Heart left ventricle (tissue), 16 donors: ENCODE results near the gene SPDL1. TPM values are rescaled to one million over a fixed set of nuclear protein-coding genes. Genes with fewer than 3 reads are reported as not detected.

Source experiments
- ATAC-seq, 4 donors: fragments of 200-7000 bp; cut with Tn5 transposase; one replicate each; pipeline ENCODE4 v1.9.1; 2020 to 2022; ENCODE audit warnings: moderate library complexity in 4 of 4, mild to moderate bottlenecking in 3 of 4, moderate number of reproducible peaks in 1 of 4
- DNase-seq, 5 donors: peaks; one replicate each; pipeline ENCODE4 v3.0.0-alpha.2; 2020
- H3K27ac ChIP-seq, 12 donors: fragments of 200-600 bp; sonication (generic) in 4 of 12; one replicate each; pipeline versions ENCODE4 v1.5.0 to v1.8.0; 2016 to 2022; ENCODE audit warnings: mild to moderate bottlenecking in 2 of 12
- H3K27me3 ChIP-seq, 9 donors: fragments of 200-600 bp; sonication (generic) in 2 of 9; one replicate each; pipeline versions ENCODE4 v1.5.1 to v1.8.0; 2016 to 2022; ENCODE audit warnings: mild to moderate bottlenecking in 3 of 9
- H3K36me3 ChIP-seq, 9 donors: fragments of 200-600 bp; sonication (generic) in 2 of 9; one replicate each; pipeline versions ENCODE4 v1.5.0 to v1.8.0; 2018 to 2022; ENCODE audit warnings: mild to moderate bottlenecking in 2 of 9
- H3K4me1 ChIP-seq, 12 donors: fragments of 200-600 bp; sonication (generic) in 4 of 12; one replicate each; pipeline versions ENCODE4 v1.5.0 to v1.8.0; 2016 to 2022; ENCODE audit warnings: mild to moderate bottlenecking in 3 of 12
- H3K4me3 ChIP-seq, 12 donors: fragments of 200-600 bp; sonication (generic) in 4 of 12; one replicate each; pipeline versions ENCODE4 v1.5.0 to v1.8.0; 2017 to 2022; ENCODE audit warnings: mild to moderate bottlenecking in 9 of 12, moderate library complexity in 4 of 12
- H3K9me3 ChIP-seq, 12 donors: fragments of 200-600 bp; sonication (generic) in 4 of 12; one replicate each; pipeline versions ENCODE4 v1.5.0 to v1.8.0; 2016 to 2022; ENCODE audit warnings: mild to moderate bottlenecking in 1 of 12
- POLR2A ChIP-seq, 2 donors: fragments of 450-650 bp; IDR thresholded peaks; one replicate each; pipeline ENCODE4 v1.6.1; 2017; ENCODE audit warnings: antibody characterized with exemption in 2 of 2, mild to moderate bottlenecking in 2 of 2, moderate library complexity in 2 of 2
- WGBS, 4 donors: extraction: QIAGEN DNeasy Blood & Tissue Kit in 2 of 4; methylation state at CpG; one replicate each; pipeline versions ENCODE4 v1.1.5 to v1.1.7; 2013 to 2018; 5-methylcytosine and 5-hydroxymethylcytosine counted together
- intact Hi-C, 10 donors: fragments of 100-400 bp; cut with DNase I; formaldehyde crosslinking; loops; one replicate each; pipeline versions ENCODE4 v1.11.1 to v1.14.2; 2022
- polyA plus RNA-seq, 2 donors: library from polyadenylated mRNA; stranded (reverse); fragments of 200-250 nt; gene quantifications; one replicate each; pipeline ENCODE4 v1.2.3, GENCODE V29; 2013
- total RNA-seq, 9 donors: library from RNA; depleted of rRNA in 2 of 9; stranded (reverse); fragments of >200 nt in 2 of 9; fragmentation: NEBNext Ultra II Directional in 3 of 9; extraction: Animal tissue kit (Norgen Biotek cat#: 25700) in 3 of 9; gene quantifications; one replicate each; pipeline versions ENCODE4 v1.1.0 to v1.2.4, GENCODE V29; 2016 to 2023
- TF ChIP-seq, protein P1 (sequence below), 12 donors: fragments of 200-600 bp; sonication (generic) in 4 of 12; IDR thresholded peaks; one replicate each; pipeline versions ENCODE4 v1.5.0 to v1.8.0; 2018 to 2022; ENCODE audit warnings: antibody characterized with exemption in 12 of 12, mild to moderate bottlenecking in 5 of 12
- donor health status: ischemic (EF 13 %, LVEDD 7.1; RV severe dilation, severe dysfunction).
- donor health status: healthy with polysubstance abuse.
- donor health status: DM: no; HTN: yes; CAD: no.
- donor health status: DM: no; HTN: no; CAD: no.
- donor health status: ischemic (EF 25% LVEDD 6.9; RV normal size, moderate dysfunction).
- donor health status: ischemic (EF 25% LVEDD 5.7; RV mildly dilated, moderate dysfunction).
- donor health status: healthy.
- donor health status: DM: yes; HTN: yes; CAD: no.
- donor health status: ischemic (EF 35%, LVEDD 5.7; RV mildly dilated, moderate dysfunction).
- donor health status: nonischemic (EF 11% LVEDD 7.7; RV severe dilation, severe dysfunction).
- donor health status: DM: yes; HTN: yes; CAD: no.
- donor health status: PGD.
- donor health status: ischemic (EF 29% LVEDD 5.4; RV normal size, mild dysfunction).
- donor health status: nonischemic (EF 23%, LVEDD 6.1; RV moderate dilation, normal function).

SPDL1 gene
- total and polyA plus RNA-seq, 11 donors: 2.2 to 7.0 (median 5.0) TPM

- no peak for TF ChIP-seq POLR2A (IDR thresholded peaks at IDR 0.05)
- TF ChIP-seq, protein P1, sequence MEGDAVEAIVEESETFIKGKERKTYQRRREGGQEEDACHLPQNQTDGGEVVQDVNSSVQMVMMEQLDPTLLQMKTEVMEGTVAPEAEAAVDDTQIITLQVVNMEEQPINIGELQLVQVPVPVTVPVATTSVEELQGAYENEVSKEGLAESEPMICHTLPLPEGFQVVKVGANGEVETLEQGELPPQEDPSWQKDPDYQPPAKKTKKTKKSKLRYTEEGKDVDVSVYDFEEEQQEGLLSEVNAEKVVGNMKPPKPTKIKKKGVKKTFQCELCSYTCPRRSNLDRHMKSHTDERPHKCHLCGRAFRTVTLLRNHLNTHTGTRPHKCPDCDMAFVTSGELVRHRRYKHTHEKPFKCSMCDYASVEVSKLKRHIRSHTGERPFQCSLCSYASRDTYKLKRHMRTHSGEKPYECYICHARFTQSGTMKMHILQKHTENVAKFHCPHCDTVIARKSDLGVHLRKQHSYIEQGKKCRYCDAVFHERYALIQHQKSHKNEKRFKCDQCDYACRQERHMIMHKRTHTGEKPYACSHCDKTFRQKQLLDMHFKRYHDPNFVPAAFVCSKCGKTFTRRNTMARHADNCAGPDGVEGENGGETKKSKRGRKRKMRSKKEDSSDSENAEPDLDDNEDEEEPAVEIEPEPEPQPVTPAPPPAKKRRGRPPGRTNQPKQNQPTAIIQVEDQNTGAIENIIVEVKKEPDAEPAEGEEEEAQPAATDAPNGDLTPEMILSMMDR (IDR thresholded peaks at IDR 0.05): no peak
- peaks cover 0 to 4% (median 0%) of the 10 kb centered on the region in 9 donors for H3K27me3 ChIP-seq
- DNase-seq (peak in 4 of 5 donors; percentile 18 to 69 (median 60)), ATAC-seq (peak in 3 of 4 donors; percentile 47 to 69 (median 58))
- H3K4me3 ChIP-seq: no peak overlapping the region
- 31 to 45% (median 41%) methylated on average over 13 of the region's 13 CpGs for WGBS, 4 donors
- no peaks in the 10 kb centered on the region for H3K9me3 ChIP-seq
- H3K27ac ChIP-seq: peak overlapping the region in 1 of 12 donors; percentile 80
- intact Hi-C loops: no loop called here
- no peaks in the 10 kb centered on the region for H3K36me3 ChIP-seq
- H3K4me1 ChIP-seq: peaks cover 0 to 68% (median 9%) of the 10 kb centered on the region in 12 donors
These were observed 65.2 kb downstream of the SPDL1 start for GRCh38 chr5:169648725-169649310.

- no peak overlapping the region for H3K4me3 ChIP-seq
- TF ChIP-seq, protein P1 (IDR thresholded peaks at IDR 0.05): no peak
- no peak for TF ChIP-seq POLR2A (IDR thresholded peaks at IDR 0.05)
- 69 to 82% (median 77%) methylated on average over 7 of the region's 7 CpGs for WGBS, 4 donors
- H3K9me3 ChIP-seq: no peaks in the 10 kb centered on the region
- peaks cover 0 to 3% (median 0%) of the 10 kb centered on the region in 9 donors for H3K36me3 ChIP-seq
- H3K27ac ChIP-seq: peak overlapping the region in 1 of 12 donors; percentile 80
- DNase-seq: no peak
- peaks cover 0 to 68% (median 9%) of the 10 kb centered on the region in 12 donors for H3K4me1 ChIP-seq
- H3K27me3 ChIP-seq: peaks cover 0 to 4% (median 0%) of the 10 kb centered on the region in 9 donors
- ATAC-seq: no peak
- intact Hi-C loops: no loop called here
These were observed 65.9 kb downstream of the SPDL1 start for GRCh38 chr5:169649486-169649885.

DNA sequence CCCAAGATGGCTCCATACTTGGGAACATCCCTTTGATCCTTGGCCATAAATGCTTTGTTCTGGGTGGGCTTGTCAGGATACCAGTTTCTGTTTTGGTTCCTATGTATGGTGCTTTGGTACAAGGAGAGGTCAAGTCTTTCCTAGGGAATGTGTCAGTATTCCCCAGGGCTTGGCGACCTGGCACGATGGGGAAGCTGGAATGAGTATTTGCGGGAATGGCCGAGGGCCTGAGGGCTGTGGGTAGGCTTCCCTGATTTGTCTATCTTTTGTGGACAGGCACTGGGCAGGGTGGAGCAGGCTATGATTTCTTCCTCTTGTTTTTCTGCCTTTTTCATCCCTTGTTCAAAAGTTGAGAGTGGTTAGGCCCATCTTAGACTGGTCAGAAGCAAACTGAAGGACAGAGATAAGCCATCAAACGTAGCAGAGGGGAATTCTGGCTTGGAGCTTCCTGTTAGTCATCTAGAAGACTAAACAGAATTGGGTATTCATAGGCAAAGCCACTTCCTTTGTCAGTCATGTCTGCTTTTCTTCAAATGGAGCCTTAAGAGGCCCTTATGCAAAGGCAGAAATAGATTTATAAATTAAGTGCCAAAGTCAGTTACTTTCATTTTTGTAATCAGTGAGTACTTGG, 67.2 kb downstream of the SPDL1 start:
- no peaks in the 10 kb centered on the region for H3K9me3 ChIP-seq
- intact Hi-C loops: no loop called here
- WGBS, 4 donors: 63 to 68% (median 68%) methylated on average over 5 of the region's 5 CpGs
- H3K4me3 ChIP-seq: peak overlapping the region in 1 of 12 donors; percentile 7
- DNase-seq (no peak), ATAC-seq (no peak)
- peaks cover 0 to 16% (median 0%) of the 10 kb centered on the region in 9 donors for H3K36me3 ChIP-seq
- TF ChIP-seq, protein P1 (IDR thresholded peaks at IDR 0.05): no peak
- no peak for TF ChIP-seq POLR2A (IDR thresholded peaks at IDR 0.05)
- H3K27ac ChIP-seq: peak overlapping the region in 1 of 12 donors; percentile 79
- peaks cover 0 to 4% (median 0%) of the 10 kb centered on the region in 9 donors for H3K27me3 ChIP-seq
- peaks cover 0 to 80% (median 9%) of the 10 kb centered on the region in 12 donors for H3K4me1 ChIP-seq

- peak overlapping the region in 1 of 12 donors; percentile 7 for H3K4me3 ChIP-seq
- peaks cover 0 to 86% (median 9%) of the 10 kb centered on the region in 12 donors for H3K4me1 ChIP-seq
- H3K27ac ChIP-seq: peak overlapping the region in 1 of 12 donors; percentile 79
- DNase-seq: no peak
- no peaks in the 10 kb centered on the region for H3K27me3 ChIP-seq
- intact Hi-C loops: no loop called here
- peaks cover 0 to 20% (median 0%) of the 10 kb centered on the region in 9 donors for H3K36me3 ChIP-seq
- no peak for TF ChIP-seq POLR2A (IDR thresholded peaks at IDR 0.05)
- TF ChIP-seq, protein P1 (IDR thresholded peaks at IDR 0.05): no peak
- no peaks in the 10 kb centered on the region for H3K9me3 ChIP-seq
- WGBS, 4 donors: 36 to 60% (median 40%) methylated on average over 5 of the region's 5 CpGs
- no peak for ATAC-seq
These were observed 68.0 kb downstream of the SPDL1 start for GRCh38 chr5:169651526-169651925.
